Posterior vena cava (tissue), 2 donors: Measurements from ENCODE around the gene DNAH7. TPM values are rescaled to one million over a fixed set of nuclear protein-coding genes. Genes with fewer than 3 reads are reported as not detected.

Source experiments
- DNase-seq: peaks from one replicate; pipeline ENCODE4 v3.0.0-alpha.2; 2020; ENCODE audit warnings: low spot score
- intact Hi-C, 2 donors: fragments of 100-400 bp; cut with DNase I; formaldehyde crosslinking; loops; one replicate each; pipeline versions ENCODE4 v1.14.1 to v1.14.2; 2022 to 2023
- total RNA-seq, 2 donors: library from RNA; stranded (reverse); fragmentation: NEBNext Ultra II Directional; extraction: Animal tissue kit (Norgen Biotek cat#: 25700); gene quantifications; one replicate each; pipeline ENCODE4 v1.2.1, GENCODE V29; 2021
- donor health status: DM: yes; HTN: yes; CAD: no.
- donor health status: DM: yes; HTN: yes; CAD: no.

DNAH7 gene
- total RNA-seq, 2 donors from 2014 or later, result 1.4 to 2.5 TPM

- no peak for DNase-seq
- intact Hi-C loops, result no loop called here
Observed at GRCh38 chr2:195758846-195759245, 309.8 kb downstream of the DNAH7 start.

- DNase-seq, result no peak
- intact Hi-C loops, result no loop called here
Observed at GRCh38 chr2:195756218-195756942, 312.3 kb downstream of the DNAH7 start.

- no peak for DNase-seq
- intact Hi-C loops, result no loop called here
Observed at GRCh38 chr2:195741191-195741590, 327.4 kb downstream of the DNAH7 start.

GRCh38 chr2:195737511-195738325 is 330.9 kb downstream of the DNAH7 start:
- DNase-seq, result no peak

GRCh38 chr2:195735347-195735746 is 333.3 kb downstream of the DNAH7 start:
- intact Hi-C loops, result no loop called here
- no peak for DNase-seq

More at GRCh38 chr2:195737511-195738325, 330.9 kb downstream of the DNAH7 start:
- intact Hi-C loops, result no loop called here

GRCh38 chr2:195734931-195735330 is 333.7 kb downstream of the DNAH7 start:
- DNase-seq, result no peak
- intact Hi-C loops, result no loop called here

- intact Hi-C loops, result no loop called here
- DNase-seq, result no peak
Observed at GRCh38 chr2:195734395-195734794, 334.2 kb downstream of the DNAH7 start.

- no peak for DNase-seq
- intact Hi-C loops, result no loop called here
Observed at GRCh38 chr2:195733831-195734230, 334.8 kb downstream of the DNAH7 start.

- DNase-seq, result no peak
- intact Hi-C loops, result no loop called here
Observed at GRCh38 chr2:195732574-195732973, 336.1 kb downstream of the DNAH7 start.

GRCh38 chr2:195730912-195731311 is 337.7 kb downstream of the DNAH7 start:
- intact Hi-C loops, result no loop called here
- DNase-seq, result no peak

GRCh38 chr2:195727106-195727505 is 341.5 kb downstream of the DNAH7 start:
- DNase-seq, result no peak
- intact Hi-C loops, result no loop called here

- DNase-seq, result no peak
- intact Hi-C loops, result no loop called here
Observed at GRCh38 chr2:195722075-195722474, 346.6 kb downstream of the DNAH7 start.

GRCh38 chr2:195721042-195721441 is 347.6 kb downstream of the DNAH7 start:
- intact Hi-C loops, result no loop called here
- no peak for DNase-seq

- intact Hi-C loops, result no loop called here
- DNase-seq, result no peak
Observed at GRCh38 chr2:195716466-195716865, 352.2 kb downstream of the DNAH7 start.

- intact Hi-C loops, result no loop called here
- DNase-seq, result no peak
Observed at GRCh38 chr2:195711478-195711877, 357.2 kb downstream of the DNAH7 start.

GRCh38 chr2:195709901-195710806 is 358.5 kb downstream of the DNAH7 start:
- no peak for DNase-seq
- intact Hi-C loops, result no loop called here

- intact Hi-C loops, result no loop called here
- DNase-seq, result no peak
Observed at GRCh38 chr2:195706161-195706900, 362.3 kb downstream of the DNAH7 start.

- intact Hi-C loops, result no loop called here
Observed at GRCh38 chr2:195700480-195700879, 368.2 kb downstream of the DNAH7 start.

GRCh38 chr2:195697681-195698220 is 370.9 kb downstream of the DNAH7 start:
- no peak for DNase-seq

More at GRCh38 chr2:195700480-195700879, 368.2 kb downstream of the DNAH7 start:
- DNase-seq, result no peak

More at GRCh38 chr2:195697681-195698220, 370.9 kb downstream of the DNAH7 start:
- intact Hi-C loops, result no loop called here
